Stomach (tissue), 9 donors: Measurements from ENCODE around the gene TMSB15B. TPM values are rescaled to one million over a fixed set of nuclear protein-coding genes. Genes with fewer than 3 reads are reported as not detected.
"Not testable (repeated sequence)": the region's sequence is repeated elsewhere in the genome, so short reads cannot be mapped to it uniquely, and the experiment has no call there.

Experiments
- DNase-seq, 2 donors: peaks; one replicate each; pipeline versions ENCODE4 v3.0.0 to v3.0.0-alpha.2; 2013 to 2019
- H3K27ac ChIP-seq, 5 donors: fragments of 200-600 bp in 4 of 5; sonication (generic) in 4 of 5; one replicate each; pipeline ENCODE4 v1.5.1; 2013 to 2019; ENCODE audit warnings: mild to moderate bottlenecking in 1 of 5, moderate library complexity in 1 of 5
- H3K27me3 ChIP-seq, 3 donors: fragments of 200-600 bp; sonication (generic); one replicate each; pipeline ENCODE4 v1.5.1; 2017 to 2019; ENCODE audit warnings: mixed run types in 1 of 3
- H3K36me3 ChIP-seq, 4 donors: fragments of 200-600 bp; sonication (generic); 1 replicate in 3 of 4; 2 replicates in 1 of 4; pipeline ENCODE4 v1.5.1; 2016 to 2019
- H3K4me1 ChIP-seq, 4 donors: fragments of 200-600 bp; sonication (generic); one replicate each; pipeline ENCODE4 v1.5.1; 2016 to 2019
- H3K4me3 ChIP-seq, 4 donors: fragments of 200-600 bp; sonication (generic) in 3 of 4; one replicate each; pipeline ENCODE4 v1.5.1; 2016 to 2019; ENCODE audit warnings: mild to moderate bottlenecking in 1 of 4
- H3K9me3 ChIP-seq, 4 donors: fragments of 200-600 bp; sonication (generic); one replicate each; pipeline ENCODE4 v1.5.1; 2016 to 2019
- CTCF ChIP-seq, 7 experiments: fragments of 450-650 bp in 4 of 7; fragments of 200-600 bp in 3 of 7; sonication (generic) in 3 of 7; IDR thresholded peaks; one replicate each; pipeline ENCODE4 v1.5.1; 2016 to 2019; ENCODE audit warnings: antibody characterized with exemption in 7 of 7, control low read depth in 2 of 7, mild to moderate bottlenecking in 1 of 7
- EP300 ChIP-seq: sonication (generic); formaldehyde crosslinking; IDR thresholded peaks from one replicate; pipeline ENCODE4 v1.6.1; 2017; ENCODE audit warnings: antibody characterized with exemption
- POLR2A ChIP-seq, 4 donors: fragments of 450-650 bp; IDR thresholded peaks; one replicate each; pipeline ENCODE4 v1.6.1; 2016; ENCODE audit warnings: antibody characterized with exemption in 4 of 4, control low read depth in 2 of 4, mild to moderate bottlenecking in 1 of 4, moderate library complexity in 1 of 4
- POLR2AphosphoS5 ChIP-seq, 3 donors: sonication (generic); formaldehyde crosslinking; IDR thresholded peaks; one replicate each; pipeline ENCODE4 v1.6.1; 2016; ENCODE audit warnings: antibody characterized with exemption in 3 of 3
- WGBS, 5 donors: extraction: QIAGEN DNeasy Blood & Tissue Kit in 3 of 5; methylation state at CpG; one replicate each; pipeline versions ENCODE4 v1.1.5 to v1.1.7; 2013 to 2018; 5-methylcytosine and 5-hydroxymethylcytosine counted together
- intact Hi-C: fragments of 100-400 bp; cut with DNase I; formaldehyde crosslinking; loops from one replicate; pipeline ENCODE4 v1.15.1; 2023; ENCODE audit warnings: low total_unique reads
- polyA plus RNA-seq, 3 donors: library from polyadenylated mRNA; stranded (reverse); fragments of 200-250 nt; gene quantifications; one replicate each; pipeline ENCODE4 v1.2.3, GENCODE V29; 2013
- total RNA-seq, 5 donors: library from RNA; depleted of rRNA; stranded (reverse); fragments of >200 nt; gene quantifications; one replicate each; pipeline versions ENCODE4 v1.1.0 to v1.2.3, GENCODE V29; 2014 to 2016
- donor health status: healthy with polysubstance abuse.
- donor health status: Bipolar disorder and iron deficiency.
- donor health status: healthy.

The TMSB15B gene
- total and polyA plus RNA-seq, 8 donors, result 3.8 to 9.6 (median 5.7) TPM; not detected in 3

GRCh38 chrX:103932133-103932532 lies 30.3 kb upstream of the TMSB15B start:
- Histone ChIP-seq H3K36me3 (no peaks in the 10 kb centered on the region), H3K27me3 (peaks cover 0 to 14% (median 0%) of the 10 kb centered on the region in 3 donors), H3K27ac (no peak overlapping the region), H3K9me3 (no peaks in the 10 kb centered on the region), H3K4me1 (no peaks in the 10 kb centered on the region), H3K4me3 (no peak overlapping the region)
- no peak for DNase-seq
- 54 to 72% (median 60%) methylated on average over 4 of the region's 4 CpGs for WGBS, 5 donors
- intact Hi-C loops, result no loop called here
- TF ChIP-seq CTCF (IDR thresholded peaks at IDR 0.05) (no peak), POLR2A (IDR thresholded peaks at IDR 0.05) (no peak), POLR2AphosphoS5 (IDR thresholded peaks at IDR 0.05) (no peak), EP300 (no peak)

GRCh38 chrX:103940257-103940656 lies 22.2 kb upstream of the TMSB15B start:
- H3K4me3 ChIP-seq, result not testable (repeated sequence)

GRCh38 chrX:103941201-103941975 lies 21.0 kb upstream of the TMSB15B start:
- no peaks in the 10 kb centered on the region for H3K4me1 ChIP-seq
- H3K27ac ChIP-seq, result no peak overlapping the region
- WGBS, 5 donors, result 17 to 27% (median 25%) methylated on average over 3 of the region's 3 CpGs
- H3K4me3 ChIP-seq, result no peak overlapping the region
- peak in 1 of 2 donors; percentile 53 for DNase-seq
- TF ChIP-seq POLR2AphosphoS5 (IDR thresholded peaks at IDR 0.05) (no peak), CTCF (IDR thresholded peaks at IDR 0.05) (peak in 5 of 7 experiments; percentile 5 to 42 (median 29))
- peaks cover 0 to 43% (median 4%) of the 10 kb centered on the region in 3 donors for H3K27me3 ChIP-seq
- intact Hi-C loops, result no loop called here
- no peaks in the 10 kb centered on the region for H3K9me3 ChIP-seq
- no peaks in the 10 kb centered on the region for H3K36me3 ChIP-seq

More at GRCh38 chrX:103940257-103940656, 22.2 kb upstream of the TMSB15B start:
- DNase-seq, H3K36me3 ChIP-seq, H3K4me1 ChIP-seq, H3K9me3 ChIP-seq, intact Hi-C loops, H3K27ac ChIP-seq: not testable (repeated sequence)
- peaks cover 0 to 31% (median 4%) of the 10 kb centered on the region in 3 donors for H3K27me3 ChIP-seq
- 43 to 80% (median 48%) methylated on average over 1 to 6 of the region's 6 CpGs for WGBS, 5 donors

- no peak overlapping the region for H3K4me3 ChIP-seq
- DNase-seq, result no peak
- 44 to 96% (median 76%) methylated on average over 1 of the region's 1 CpG for WGBS, 5 donors
- intact Hi-C loops, result no loop called here
- peaks cover 0 to 63% (median 0%) of the 10 kb centered on the region in 3 donors for H3K27me3 ChIP-seq
- no peaks in the 10 kb centered on the region for H3K4me1 ChIP-seq
- no peaks in the 10 kb centered on the region for H3K36me3 ChIP-seq
- no peaks in the 10 kb centered on the region for H3K9me3 ChIP-seq
- TF ChIP-seq EP300 (no peak), CTCF (IDR thresholded peaks at IDR 0.05) (no peak), POLR2A (IDR thresholded peaks at IDR 0.05) (no peak), POLR2AphosphoS5 (IDR thresholded peaks at IDR 0.05) (no peak)
- no peak overlapping the region for H3K27ac ChIP-seq
Measured at GRCh38 chrX:103949506-103949905, 12.9 kb upstream of the TMSB15B start.

GRCh38 chrX:103953353-103953752 lies 9.1 kb upstream of the TMSB15B start:
- H3K9me3 ChIP-seq, result no peaks in the 10 kb centered on the region
- 50 to 98% (median 64%) methylated on average over 1 to 4 of the region's 4 CpGs for WGBS, 5 donors
- H3K27me3 ChIP-seq, result peaks cover 0 to 45% (median 0%) of the 10 kb centered on the region in 3 donors
- H3K4me3 ChIP-seq, result no peak overlapping the region
- TF ChIP-seq EP300 (no peak), POLR2A (IDR thresholded peaks at IDR 0.05) (no peak), POLR2AphosphoS5 (IDR thresholded peaks at IDR 0.05) (no peak), CTCF (IDR thresholded peaks at IDR 0.05) (no peak)
- H3K27ac ChIP-seq, result no peak overlapping the region
- no peak for DNase-seq
- no peaks in the 10 kb centered on the region for H3K36me3 ChIP-seq
- intact Hi-C loops, result no loop called here
- no peaks in the 10 kb centered on the region for H3K4me1 ChIP-seq
